Dermis microvascular lymphatic vessel endothelial cell (primary cell): ENCODE data around the gene CYTH3. TPM values are rescaled to one million over a fixed set of nuclear protein-coding genes. Genes with fewer than 3 reads are reported as not detected.
"Not testable (repeated sequence)": the region's sequence is repeated elsewhere in the genome, so short reads cannot be mapped to it uniquely, and the experiment has no call there.

Experiments
- DNase-seq, 2 donors: peaks; one replicate each; pipeline versions ENCODE4 v3.0.0 to v3.0.0-alpha.2; 2010; ENCODE audit warnings: low read depth in 2 of 2
- total RNA-seq: library from RNA; depleted of rRNA; stranded (reverse); fragments of >200 nt; gene quantifications from 2 replicates; pipeline ENCODE4 v1.2.1, GENCODE V29; 2014

Gene CYTH3
- total RNA-seq, 1 donor from 2014 or later = 11.6 TPM

GRCh38 chr7:6232534-6232933, 39.9 kb downstream of the CYTH3 start:
- peak in 1 of 2 donors; percentile 54 for DNase-seq

- no peak for DNase-seq
Measured at GRCh38 chr7:6232116-6232515, 40.3 kb downstream of the CYTH3 start.

DNA sequence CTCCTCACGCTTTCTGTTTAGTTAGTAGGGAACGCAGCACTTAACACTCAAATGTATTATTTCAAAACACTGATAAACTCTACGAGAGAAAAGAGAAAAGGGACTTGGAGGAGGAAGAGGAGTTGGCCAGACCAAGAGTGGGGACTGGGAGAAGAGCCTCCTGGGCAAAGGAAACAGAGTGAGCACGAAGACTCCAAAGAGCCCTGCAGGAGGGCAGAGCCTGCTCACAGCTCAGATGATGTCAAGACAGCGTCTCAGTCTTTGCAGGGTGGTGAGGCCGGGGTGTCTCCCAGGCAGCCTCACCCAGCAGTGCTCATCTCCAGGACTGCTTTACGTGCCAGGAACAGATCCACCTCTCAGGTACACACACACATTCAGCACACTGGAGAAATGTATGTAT, 41.2 kb downstream of the CYTH3 start:
- DNase-seq = no peak

GRCh38 chr7:6229284-6229683, 43.1 kb downstream of the CYTH3 start:
- not testable (repeated sequence) for DNase-seq

- no peak for DNase-seq
Measured at GRCh38 chr7:6228361-6229229, 43.8 kb downstream of the CYTH3 start.

- DNase-seq = no peak
Measured at GRCh38 chr7:6227294-6227846, 45.1 kb downstream of the CYTH3 start.

DNA sequence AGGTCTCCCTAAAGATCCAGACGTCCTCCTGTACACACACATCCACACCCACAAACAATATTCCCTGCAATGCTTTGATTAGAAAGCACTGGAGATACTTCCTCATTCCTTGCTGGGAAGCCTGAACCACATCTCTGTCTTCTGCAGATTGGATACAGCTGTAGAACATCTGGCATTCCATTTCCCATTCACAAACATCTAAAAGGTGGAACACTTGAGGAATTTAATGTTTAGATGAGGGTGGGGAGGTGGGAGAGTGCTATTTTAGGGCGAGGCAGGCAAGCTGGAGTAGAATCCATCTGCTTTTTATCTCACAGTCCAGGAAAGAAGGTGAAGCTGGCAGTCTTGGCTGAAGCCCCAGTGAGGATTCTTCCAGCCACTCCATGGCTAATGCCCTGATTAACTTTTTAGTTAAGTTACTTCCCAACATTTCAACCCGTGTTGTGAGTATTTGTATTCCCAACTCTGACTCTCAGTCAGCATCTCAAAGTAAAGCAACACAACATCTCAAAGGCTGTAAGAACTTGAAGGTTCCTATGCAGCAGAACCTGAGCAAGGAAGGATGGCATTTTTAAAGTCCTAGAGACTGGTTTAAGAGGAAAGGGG, 46.1 kb downstream of the CYTH3 start:
- DNase-seq = no peak

GRCh38 chr7:6223411-6223810, 49.0 kb downstream of the CYTH3 start:
- not testable (repeated sequence) for DNase-seq

- not testable (repeated sequence) for DNase-seq
Measured at GRCh38 chr7:6223010-6223409, 49.4 kb downstream of the CYTH3 start.

DNA sequence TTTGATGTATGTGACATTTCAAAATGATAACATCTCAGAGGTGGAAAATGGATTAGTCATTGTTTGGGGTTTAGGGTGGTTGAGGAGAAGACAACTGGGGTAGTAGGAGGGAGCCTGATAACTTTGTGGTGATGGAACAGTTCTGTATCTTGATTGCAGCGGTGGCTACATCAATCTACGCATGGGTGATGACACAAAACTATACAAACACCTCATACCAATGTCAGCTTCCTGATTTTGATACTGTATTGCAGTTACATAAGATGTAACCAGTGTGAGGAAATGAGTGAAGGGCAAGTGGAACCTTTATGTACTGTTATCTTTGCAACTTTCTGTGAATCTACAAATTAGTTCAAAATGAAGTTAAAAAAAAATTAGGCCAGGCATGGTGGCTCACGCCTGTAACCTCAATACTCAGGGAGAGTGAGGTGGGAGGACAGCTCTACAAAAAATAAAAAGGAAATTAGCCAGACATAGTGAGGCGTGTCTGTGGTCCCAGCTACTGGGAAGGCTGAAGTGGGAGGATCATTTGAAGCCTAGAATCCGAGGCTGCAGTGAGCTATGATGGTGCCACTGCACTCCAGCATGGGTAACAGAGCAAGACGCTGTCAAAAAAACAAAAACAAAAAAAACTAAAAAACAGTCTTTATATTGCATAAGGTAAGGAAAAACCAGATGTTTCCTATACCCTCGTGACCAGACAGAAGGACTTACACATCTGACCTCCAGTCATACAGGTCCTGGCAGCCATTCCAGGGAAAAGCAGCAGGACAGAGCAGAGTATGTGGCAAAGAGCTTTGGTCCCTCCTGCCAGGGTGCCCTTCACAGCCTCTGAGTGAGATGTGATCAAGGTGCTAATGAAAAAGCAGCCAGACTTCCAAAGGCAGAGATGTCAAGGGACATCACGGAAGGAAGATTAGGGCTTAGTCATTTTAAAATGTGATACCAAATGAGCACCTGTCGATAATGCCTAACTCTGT, 50.8 kb downstream of the CYTH3 start:
- peak in 1 of 2 donors; percentile 13 for DNase-seq

DNA sequence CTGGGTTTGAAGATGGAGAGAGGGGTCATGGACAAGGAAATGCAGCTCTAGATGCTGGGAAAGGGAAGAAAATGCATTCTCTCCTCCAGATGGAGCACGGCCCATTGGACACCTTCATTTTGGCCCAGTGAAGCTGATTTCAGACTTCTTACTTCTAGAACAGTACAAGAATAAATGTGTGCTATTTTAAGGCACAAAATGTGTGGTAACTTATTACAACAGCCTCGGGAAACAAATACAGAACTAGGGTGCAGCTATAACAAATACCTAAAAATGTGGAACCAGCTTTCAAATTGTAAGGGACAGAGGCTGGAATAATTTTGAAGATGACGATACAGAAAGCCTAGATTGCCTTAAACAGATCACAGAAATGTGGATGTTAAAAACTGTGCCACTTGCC, 54.1 kb downstream of the CYTH3 start:
- no peak for DNase-seq

DNA sequence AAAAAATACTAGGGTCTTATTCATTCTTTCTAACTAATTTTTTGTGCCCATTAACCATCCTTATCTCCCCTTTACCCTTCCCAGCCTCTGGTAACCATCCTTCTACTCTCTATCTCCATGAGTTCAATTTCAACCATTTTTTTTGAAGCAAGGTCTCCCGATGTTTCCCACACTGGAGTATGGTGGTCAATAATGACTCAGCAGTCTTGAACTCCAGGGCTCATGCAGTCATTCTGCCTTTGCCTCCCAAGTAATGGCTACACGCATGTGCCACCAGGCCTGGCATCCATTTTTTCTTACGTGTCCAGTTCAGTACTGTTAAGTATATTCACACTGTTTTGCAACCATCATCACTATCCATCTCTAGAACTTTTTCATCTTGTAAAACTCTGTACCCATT, 60.4 kb downstream of the CYTH3 start:
- no peak for DNase-seq

- no peak for DNase-seq
Measured at GRCh38 chr7:6210621-6211372, 61.6 kb downstream of the CYTH3 start.

DNA sequence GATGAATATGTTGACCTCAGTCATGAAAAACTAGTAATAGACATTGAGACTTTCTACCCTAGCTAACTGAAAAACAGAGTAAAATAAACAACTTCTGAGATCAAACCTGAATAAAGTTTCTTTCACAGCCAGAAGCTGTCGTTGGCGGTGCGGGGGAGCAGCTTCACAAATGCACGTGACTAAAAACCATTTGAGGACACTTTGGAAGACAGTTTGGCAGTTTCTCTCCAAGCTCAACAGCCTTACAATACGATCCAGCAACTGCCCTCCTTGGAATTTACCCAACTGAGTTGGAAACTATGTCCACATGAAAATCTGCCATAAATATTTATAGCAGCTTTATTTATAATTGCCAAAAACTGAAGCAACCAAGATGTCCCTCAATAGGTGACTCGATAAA, 63.1 kb downstream of the CYTH3 start:
- no peak for DNase-seq

GRCh38 chr7:6208573-6209328, 63.7 kb downstream of the CYTH3 start:
- no peak for DNase-seq

DNA sequence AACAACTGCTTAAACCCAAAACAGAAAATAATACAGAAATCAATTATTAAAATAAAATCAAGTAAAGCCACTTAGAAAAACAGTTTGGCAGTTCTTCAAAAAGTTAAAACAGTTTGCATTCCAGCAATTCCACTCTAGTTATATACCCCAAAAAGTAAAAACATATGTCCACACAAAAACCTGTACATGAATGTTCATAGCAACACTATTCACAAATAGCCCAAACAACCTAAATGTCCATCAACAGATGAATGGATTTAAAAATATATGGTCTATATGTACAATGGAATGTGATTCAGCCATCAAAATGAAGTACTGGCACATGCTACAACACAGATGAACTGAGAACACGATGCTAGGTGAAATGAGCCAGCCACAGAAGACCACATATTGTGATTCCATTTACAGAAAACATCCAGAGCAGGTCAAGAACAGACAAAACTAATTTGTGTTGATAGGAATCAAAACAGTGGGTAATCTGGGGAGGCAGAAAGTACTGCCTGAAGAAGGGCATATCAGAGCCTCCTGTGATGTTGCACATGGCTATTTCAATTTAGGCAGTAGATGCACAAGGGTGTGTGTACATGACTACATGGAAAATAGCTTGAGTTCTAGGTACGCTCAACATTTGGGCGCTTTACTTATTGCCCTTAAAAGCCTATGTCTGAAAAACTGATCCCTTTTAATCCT, 66.3 kb downstream of the CYTH3 start:
- DNase-seq = no peak

DNA sequence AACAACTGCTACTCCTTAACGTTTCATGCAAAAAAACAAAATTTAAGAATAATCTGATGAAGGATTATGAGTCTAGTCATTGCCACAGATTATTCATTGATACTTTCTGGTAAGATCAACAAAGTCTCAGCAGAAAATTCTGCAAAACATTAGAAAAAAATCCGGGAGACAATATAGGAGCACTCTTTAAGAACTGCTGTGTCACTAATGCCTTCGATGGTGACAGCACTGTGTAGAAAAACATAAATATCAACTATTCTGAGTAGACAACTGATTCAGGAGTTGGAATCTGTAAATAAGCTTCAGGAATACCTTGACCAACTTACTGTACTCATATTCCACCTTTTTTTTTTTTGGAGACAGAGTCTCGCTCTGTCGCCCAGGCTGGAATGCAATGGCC, 69.0 kb downstream of the CYTH3 start:
- DNase-seq = no peak

GRCh38 chr7:6202117-6202516, 70.3 kb downstream of the CYTH3 start:
- DNase-seq = no peak

- DNase-seq = no peak
Measured at GRCh38 chr7:6200971-6201370, 71.5 kb downstream of the CYTH3 start.
